ENCODE data around the gene GNB5.
"Not testable (repeated sequence)": the region's sequence is repeated elsewhere in the genome, so short reads cannot be mapped to it uniquely, and the experiment has no call there.

The GNB5 gene

DNA sequence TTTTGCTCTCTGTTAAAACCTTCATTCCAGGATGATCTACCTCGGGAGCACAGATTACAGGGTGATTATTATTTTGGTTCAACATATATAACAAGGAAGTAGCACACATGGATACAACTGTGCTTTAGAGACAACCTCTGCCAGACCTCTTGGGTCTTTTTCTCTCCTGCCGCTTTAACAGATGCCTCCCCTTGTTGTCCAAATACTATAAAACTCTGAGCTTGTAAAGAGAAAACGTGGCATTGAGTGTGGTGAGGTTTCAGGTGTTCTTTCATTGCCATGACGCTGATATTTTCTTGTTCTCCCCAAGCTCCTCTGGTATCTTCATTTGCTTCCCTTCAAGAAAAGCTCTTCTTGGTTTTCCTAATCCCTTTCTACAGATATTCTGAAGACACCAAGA, 107.6 kb downstream of the GNB5 start:
- DNase-seq (ENCODE audit: low read depth), result no peak

DNA sequence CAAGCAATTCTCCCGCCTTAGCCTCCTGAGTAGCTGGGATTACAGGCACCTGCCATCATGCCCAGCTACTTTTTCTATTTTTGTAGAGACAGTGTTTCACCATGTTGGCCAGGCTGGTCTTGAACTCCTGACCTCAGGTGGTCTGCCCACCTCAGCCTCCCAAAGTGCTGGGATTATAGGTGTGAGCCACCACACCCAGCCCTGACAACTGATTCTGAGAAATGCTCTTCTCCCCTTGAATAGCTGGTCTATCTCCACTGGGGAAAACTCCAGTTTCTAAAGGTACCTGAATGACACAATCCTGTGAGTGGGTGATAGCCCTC, 108.2 kb downstream of the GNB5 start:
- DNase-seq (ENCODE audit: low read depth); H3K4me3 ChIP-seq (ENCODE audit: low read depth, low read length): not testable (repeated sequence)

More for the DNA sequence above, 107.6 kb downstream of the GNB5 start:
- H3K4me3 ChIP-seq (ENCODE audit: low read depth, low read length), result no peak overlapping the region
- TF ChIP-seq CTCF (IDR thresholded peaks at IDR 0.05; ENCODE audit: low read depth, low read length, missing control alignments), result no peak

- peak; percentile 31 for DNase-seq (ENCODE audit: low read depth)
- TF ChIP-seq CTCF (IDR thresholded peaks at IDR 0.05; ENCODE audit: low read depth, low read length, missing control alignments), result no peak
- H3K4me3 ChIP-seq (ENCODE audit: low read depth, low read length), result no peak overlapping the region
Measured at GRCh38 chr15:52082197-52083036, 108.8 kb downstream of the GNB5 start.

GRCh38 chr15:52080706-52081392, 110.3 kb downstream of the GNB5 start:
- H3K4me3 ChIP-seq (ENCODE audit: low read depth, low read length), result no peak overlapping the region
- no peak for TF ChIP-seq CTCF (IDR thresholded peaks at IDR 0.05; ENCODE audit: low read depth, low read length, missing control alignments)
- DNase-seq (ENCODE audit: low read depth), result no peak

DNA sequence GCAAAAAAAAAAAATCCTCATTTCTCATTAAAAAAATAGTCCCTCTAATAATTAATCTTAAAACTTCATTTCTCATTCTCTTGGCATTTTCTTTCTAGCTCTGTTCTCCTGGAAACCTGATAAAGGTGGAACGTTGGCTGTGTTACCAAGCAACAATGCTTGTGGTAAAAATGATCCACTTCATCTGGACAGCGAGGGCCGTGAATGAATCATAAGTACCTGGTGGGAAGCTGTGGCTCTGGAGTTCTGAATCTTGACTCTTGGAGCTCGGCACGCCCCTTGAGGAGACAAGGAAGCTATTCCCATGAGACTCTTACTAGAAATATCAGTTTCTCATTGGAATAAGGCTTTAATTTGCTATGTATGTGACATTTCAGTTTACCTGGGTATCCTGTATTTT, 111.2 kb downstream of the GNB5 start:
- no peak for DNase-seq (ENCODE audit: low read depth)
- no peak overlapping the region for H3K4me3 ChIP-seq (ENCODE audit: low read depth, low read length)
- TF ChIP-seq CTCF (IDR thresholded peaks at IDR 0.05; ENCODE audit: low read depth, low read length, missing control alignments), result no peak

GRCh38 chr15:52078876-52079700, 112.1 kb downstream of the GNB5 start:
- peak; percentile 30 for DNase-seq (ENCODE audit: low read depth)
- TF ChIP-seq CTCF (IDR thresholded peaks at IDR 0.05; ENCODE audit: low read depth, low read length, missing control alignments), result peak; percentile 90
- H3K4me3 ChIP-seq (ENCODE audit: low read depth, low read length), result no peak overlapping the region

Measured in GM12864 (cell line).